ENCODE data around the gene STAM2.
"Not testable (repeated sequence)": the region's sequence is repeated elsewhere in the genome, so short reads cannot be mapped to it uniquely, and the experiment has no call there.

STAM2 gene

DNA sequence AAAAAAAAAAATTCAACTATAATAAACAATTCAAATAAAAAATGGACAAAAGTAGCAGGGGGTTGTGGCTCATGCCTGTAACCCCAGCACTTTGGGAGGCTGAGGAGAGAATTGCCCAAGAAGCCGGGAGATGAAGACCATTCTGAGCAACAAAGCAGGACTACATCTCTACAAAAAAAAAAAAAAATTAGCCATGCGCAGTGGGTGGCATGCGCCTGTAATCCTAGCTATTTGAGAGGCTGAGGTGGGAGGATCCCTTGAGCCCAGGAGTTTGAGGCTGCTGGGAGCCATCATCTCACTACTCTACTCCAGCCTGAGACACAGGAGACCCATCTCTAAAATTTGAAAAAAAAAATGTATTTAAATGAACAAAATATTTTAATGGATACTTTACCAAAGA, 72.3 kb downstream of the STAM2 start:
- no peak for FAIRE-seq

DNA sequence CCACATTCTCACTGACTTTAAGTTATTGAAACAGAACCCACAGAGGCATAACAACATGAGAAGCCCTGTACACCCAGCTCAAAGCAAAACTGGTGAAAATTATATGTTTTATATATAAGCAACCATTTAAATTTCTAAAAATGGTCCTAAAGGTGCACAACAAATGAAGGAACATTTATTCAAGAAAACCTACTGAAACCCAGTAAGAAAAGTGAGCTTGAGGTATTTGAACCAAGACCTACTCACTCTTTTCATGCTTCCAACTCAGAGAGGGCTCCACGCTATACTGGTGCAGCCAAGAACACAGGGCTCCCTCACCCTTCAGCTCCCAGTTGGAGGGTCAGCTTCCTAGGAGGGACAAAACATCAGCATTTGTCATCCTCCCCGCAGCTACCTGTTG, 74.6 kb downstream of the STAM2 start:
- FAIRE-seq = no peak

DNA sequence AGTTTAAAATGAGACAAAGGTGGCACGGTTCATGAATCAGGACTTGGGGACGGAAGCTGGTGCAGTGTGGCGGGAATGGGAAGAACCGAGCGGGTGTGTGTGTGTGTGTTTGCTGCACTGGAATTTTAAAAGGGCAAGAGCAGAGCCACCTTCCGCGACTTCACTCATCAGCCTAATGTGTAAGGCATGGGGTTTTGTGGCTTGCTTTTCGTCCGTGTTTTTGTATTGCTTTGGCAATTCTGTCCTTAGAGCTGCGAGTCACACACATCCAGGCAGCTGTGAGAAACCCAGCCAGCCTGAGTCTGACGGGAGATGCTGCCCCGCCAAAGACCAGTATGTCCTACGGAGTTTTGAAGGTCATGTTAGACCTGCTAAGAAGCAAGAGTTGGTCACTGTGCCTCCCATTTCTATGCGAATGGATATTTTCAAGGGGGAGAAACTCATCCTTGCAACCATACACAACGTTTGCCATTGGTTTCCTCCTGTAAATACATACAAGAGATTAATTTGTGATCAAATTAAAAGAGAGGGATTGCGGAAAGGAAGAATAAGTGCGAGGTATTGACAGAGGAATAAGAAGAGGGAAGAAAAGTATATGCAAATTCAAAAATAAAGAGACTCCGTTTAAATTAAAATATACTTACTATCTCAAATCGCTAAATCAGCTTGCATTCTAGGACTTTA, 76.1 kb downstream of the STAM2 start:
- FAIRE-seq = no peak

DNA sequence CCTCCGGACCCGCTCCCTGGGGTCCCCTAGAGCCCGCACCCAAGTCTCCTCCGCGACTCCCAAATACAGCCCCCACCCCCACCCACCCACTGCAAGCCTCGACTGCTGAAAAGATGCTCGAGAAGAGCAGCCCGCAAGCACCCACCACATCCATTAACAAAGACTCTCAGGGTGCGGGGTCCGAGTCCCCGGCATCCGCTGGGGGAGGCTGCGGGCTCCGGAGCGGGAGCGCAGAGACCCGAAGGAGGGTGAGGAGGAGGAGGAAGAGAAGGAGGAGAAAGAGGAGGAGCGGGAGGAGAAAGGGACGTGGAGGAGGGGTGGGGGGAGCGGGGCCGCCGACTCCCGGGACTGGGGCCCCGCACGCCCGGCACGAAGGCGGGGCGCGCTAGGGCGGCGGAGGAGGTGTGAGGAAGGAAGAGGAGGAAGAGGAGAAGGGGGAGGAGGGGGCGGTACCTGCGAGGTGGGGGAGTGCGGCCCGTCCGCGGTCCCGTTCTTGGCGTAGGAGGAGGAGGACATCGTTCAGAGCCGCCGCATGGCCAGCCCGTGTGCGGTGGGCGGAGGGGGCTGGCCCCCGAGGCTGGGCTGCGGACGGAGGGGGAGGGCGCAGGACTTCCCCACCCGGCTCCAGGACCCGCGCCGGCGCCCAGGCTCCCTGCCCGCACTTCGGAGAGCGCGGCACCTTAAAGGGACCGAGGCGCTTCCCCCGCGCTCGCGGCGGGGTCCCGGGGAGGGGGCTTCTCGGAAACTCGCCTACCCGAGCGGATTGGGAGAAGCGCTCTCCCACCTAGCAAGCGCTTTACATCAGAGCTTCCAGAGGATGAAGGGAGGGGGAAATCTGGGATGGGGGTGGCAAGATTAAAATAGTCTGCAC, 76.8 kb downstream of the STAM2 start, which contains the start of gene CACNB4:
TSS of gene CACNB4 (minus strand) at position 549 of the 871 bp plus-strand sequence.
- FAIRE-seq = no peak

DNA sequence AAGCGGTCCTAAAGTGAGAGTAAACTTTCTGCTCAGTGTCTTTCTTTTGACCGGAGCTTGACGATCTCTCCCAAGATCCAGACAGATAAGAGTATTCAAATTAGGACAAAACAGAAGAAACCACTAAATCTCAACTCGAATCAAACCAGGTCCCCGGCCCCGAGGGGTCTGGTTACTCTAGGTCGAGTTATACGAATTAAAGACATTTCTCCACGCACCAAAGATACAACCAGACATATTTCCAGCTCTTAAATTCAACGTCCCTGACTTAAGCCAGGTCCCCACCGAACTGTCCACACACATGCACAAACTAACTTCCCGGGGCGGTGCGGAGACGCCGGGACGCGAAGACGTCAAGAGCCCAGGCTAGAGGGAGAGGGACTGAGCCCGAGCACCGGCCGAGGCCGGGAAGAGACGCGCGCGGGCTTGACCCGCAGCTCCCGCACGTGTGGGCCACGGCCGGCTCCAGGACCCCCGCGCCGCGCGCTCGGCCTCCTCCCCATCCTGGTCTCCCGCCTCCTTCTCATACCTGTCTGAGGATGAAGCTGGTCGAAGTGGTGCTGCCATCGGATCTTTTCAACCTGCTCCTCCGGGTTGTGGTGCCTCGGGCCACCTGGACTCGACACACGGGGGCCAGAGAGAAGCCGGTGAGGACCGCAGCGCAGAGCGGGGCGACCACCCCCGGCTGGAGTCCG, 77.6 kb downstream of the STAM2 start:
- FAIRE-seq = no peak

DNA sequence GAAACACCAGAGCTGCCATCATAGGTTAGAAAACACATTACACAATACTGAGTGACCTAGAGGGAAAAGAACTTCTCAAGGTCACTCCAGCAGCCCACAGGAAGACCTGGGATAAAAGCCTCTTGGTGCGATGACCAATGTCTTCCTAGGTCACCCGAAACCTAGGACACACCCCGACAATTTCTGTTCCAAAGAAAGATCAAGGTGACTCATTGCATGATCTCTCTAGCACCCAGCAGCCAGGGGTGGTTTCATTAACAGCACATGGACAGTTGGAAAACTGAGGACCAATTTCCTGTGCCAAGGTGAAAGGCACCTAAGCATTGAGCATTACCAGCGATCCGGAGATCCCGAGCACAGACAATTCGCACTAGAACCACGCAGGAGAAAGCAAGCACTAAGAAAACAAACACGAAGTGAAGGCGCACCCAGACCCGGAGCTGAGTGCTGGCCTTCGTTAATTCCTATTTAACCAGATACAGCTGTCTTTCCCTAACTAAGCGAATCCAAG, 78.2 kb downstream of the STAM2 start:
- no peak for FAIRE-seq

DNA sequence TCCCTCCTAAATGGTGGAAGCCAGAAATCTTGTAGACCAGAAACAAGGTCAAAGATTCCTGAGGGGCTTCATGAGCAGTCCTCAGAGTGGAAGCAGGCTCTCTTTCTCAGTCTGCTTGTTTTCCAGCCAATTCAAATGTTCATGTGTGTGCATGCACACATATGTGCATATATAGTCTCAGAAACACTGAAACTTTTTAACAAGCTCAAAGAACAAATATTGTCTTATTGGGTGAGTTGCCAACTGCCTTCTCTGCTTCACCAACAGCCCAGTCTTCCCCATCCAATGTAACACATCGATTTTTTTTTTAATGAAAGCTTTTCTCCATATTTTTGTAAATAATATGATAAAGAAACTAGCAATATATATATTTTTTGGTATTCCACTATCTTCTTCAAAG, 80.4 kb downstream of the STAM2 start:
- no peak for FAIRE-seq

DNA sequence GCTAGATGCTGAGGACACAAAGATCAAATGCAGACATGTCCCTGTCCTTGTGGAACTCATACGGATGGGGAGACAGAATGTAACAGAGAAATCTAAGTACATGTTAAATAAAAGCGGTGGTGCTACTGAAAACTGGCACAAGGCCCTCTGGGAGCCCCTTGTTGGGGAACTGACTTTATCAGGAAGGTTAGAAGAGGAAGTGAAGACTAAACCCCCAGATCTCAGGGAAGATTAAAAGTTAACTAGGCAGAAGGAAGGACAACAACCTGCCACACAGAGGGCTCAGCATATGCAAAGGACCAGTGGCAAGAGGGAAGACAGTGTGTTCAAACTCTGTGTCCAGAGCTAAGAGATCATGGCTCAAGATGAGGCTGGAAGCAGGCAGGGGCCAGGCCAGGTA, 81.5 kb downstream of the STAM2 start:
- FAIRE-seq = no peak

DNA sequence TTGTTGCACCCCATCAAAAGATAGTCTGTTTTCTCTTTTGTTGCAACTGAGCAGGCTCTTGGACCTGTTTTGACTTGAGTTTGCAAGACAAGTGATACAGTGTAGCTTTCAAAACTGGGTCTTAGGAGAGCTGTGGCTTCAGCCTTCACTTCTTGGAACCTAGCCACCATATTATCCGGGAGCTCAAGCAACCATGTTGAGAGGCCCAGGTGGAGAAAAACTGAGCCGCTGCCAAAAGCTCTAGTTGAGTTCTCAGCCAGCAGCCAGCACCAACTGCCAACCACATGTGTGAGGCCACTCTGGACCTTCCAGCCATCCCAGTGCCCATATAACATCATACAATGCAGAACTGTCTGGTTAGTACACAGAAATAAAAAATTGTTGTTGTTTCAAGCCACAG, 82.1 kb downstream of the STAM2 start:
- FAIRE-seq = no peak

DNA sequence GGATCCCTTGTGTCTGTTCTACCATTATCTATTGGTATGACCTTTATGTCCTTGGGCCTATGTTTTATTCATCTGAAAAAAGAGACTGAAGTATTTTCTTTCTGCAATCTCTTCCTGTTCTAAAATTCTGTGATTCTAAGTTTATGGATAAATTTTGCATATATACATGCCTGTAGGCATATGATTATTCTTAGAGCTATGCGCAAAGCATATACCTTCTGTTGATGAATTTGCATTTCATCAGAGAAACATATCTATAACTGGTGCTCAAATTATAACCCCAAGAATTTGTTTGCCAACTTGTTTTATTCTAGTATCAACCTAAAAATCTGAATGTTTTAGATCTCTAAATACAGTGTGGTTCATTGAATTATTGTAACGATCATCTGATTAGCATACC, 83.5 kb downstream of the STAM2 start:
- FAIRE-seq = no peak

DNA sequence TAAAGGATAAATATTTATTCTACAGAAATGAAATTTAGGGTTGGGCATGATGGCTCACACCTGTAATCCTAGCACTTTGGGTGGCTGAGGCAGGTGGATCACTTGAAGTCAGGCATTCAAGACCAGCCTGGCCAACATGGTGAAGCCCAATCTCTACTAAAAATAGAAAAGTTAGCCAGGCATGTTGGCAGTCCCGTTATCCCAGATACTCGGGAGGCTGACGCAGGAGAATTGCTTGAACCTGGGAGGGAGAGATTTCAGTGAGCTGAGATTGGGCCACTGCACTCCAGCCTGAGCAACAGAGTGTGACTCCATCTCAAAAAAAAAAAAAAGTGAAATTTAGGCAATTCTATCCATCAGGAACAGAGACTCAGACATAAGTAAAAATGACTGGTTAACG, 84.8 kb downstream of the STAM2 start:
- not testable (repeated sequence) for FAIRE-seq

DNA sequence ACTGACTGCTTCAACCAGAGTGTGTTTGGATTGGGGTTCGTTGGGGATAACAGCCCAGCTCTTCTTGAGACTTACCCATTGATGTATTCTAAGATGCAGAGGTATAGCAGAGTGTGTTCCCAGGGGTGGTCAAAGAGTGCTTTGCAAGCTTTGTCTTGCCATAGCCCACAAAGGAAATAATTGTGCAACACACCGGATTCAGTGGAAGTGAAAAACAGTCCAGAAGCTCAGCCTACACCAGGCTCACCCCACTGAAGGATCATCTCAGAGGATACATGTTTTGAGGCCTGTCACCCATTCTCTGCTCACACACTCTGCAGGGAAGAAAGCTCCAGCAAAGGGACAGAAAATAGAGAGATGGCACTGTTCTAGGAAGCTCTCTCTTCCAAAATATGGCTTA, 86.3 kb downstream of the STAM2 start:
- FAIRE-seq = no peak

DNA sequence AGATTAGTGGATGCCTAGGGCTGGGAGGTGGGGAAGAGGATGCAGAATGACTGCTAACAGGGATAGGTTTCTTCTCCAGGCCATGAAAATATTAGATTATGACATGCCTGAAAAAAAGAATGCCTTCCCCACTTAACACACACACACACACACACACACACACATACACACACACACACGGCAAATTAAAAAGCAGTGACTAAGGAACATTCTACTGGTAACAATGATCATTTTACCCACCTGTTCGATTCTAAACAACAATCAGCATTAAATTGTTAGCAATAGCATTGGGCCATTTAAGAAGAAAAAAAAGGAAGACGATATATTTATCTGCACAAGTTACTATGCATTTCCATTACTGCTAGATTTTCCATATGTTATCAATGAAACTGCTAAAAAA, 87.6 kb downstream of the STAM2 start:
- no peak for FAIRE-seq

DNA sequence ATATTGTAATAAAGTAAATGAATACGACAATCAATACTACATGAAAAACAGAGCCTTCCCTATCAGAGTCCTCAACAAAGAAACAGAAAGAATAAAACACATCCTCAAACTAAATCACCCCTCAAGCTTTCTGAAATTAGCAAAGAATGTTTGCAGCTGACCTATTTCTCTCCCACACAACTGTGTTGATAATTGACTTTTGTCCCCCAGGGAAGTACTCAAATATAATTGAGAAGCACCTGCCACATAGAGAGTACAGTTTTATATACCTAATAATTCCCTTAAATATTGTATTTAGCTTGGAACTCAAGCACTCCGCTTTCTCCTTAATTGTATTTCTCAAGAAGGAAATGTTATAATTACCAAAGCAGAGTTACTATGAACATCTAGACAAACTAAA, 89.3 kb downstream of the STAM2 start:
- FAIRE-seq = no peak

DNA sequence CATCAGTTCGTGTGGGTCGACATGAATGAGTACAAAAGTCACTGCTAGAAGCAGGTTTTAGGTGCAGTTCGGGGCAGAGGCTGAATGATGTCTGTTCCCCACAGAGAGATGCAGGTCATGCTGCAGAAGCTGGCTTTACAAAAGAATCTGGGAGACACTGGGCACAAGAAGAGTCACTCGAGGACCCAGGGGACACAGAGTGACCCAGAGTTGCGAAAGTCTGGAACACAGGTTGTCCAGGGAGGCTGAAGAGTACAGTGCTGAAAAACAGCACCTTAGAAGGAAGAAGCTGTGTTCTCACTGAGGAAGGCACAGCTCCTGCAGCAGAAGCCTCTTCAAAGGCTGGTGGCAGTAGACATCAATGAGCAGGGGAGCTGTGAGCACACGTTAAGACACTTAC, 91.5 kb downstream of the STAM2 start:
- FAIRE-seq = no peak

DNA sequence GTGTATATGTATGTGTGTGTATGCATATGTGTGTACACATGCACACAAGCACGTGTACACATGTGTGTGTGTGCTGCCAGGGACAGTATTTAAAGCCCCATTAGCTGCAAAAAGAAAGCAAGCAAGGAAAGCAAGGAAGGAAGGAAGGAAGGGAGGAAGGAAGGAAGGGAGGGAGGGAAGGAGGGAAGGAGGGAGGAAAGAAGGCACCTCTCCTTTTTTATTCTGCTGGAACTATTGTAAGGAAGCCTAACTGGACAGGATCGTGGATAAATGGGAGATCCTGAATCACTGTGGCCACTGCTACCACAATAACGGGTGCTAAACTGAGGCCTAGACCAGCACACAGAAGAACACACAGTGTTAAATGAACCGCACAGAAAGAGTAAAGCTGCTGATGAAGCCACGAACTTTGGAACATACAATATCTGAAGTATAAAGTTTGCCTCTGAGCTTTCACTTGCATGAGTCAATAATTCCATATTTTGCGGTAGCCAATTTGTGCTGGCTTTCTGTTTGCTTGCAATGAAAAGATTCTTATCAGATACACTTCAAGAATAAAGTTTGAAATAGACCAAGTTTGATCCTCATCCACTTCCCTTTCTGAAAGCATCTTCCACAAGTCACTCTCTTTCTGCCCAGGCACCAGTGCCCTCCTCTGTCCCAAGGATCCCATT, 92.2 kb downstream of the STAM2 start:
- FAIRE-seq = no peak

DNA sequence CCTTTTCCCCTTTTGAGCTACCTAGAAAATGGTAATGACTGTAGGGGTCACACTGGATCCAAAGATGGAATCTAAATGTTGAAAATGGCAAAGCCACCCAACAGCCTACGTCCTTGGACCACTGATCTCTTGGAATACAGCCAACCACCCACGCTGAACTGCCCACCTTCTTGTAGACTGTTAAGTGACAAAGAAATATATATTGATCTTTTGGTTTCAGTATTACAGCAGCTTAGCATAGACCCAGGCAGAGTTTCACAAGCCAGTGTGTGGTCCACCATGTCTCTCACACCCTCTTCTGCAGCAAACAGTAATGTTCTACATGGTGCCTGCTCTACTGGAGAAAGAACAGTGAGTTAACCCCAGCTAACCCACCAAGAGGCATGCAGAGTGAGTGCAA, 96.9 kb downstream of the STAM2 start:
- no peak for FAIRE-seq

DNA sequence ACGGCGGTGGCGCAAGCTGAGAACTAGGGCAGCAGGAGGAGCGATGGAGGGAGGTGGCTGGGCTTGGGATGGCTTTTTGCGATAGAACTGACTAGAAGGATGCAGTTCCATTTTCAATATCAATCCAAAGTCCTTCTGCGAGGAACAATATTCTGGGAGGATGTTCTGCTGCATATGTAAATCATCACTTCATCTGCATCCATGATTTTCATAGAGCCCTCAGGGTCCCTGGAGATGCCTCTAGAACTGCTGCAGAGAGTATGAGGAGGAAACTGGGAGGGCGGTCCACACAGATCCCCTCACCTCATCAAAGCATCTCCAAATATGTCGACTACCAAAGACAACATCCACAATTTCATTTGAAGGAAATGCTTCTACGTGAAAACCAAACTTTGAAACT, 97.5 kb downstream of the STAM2 start:
- no peak for FAIRE-seq

DNA sequence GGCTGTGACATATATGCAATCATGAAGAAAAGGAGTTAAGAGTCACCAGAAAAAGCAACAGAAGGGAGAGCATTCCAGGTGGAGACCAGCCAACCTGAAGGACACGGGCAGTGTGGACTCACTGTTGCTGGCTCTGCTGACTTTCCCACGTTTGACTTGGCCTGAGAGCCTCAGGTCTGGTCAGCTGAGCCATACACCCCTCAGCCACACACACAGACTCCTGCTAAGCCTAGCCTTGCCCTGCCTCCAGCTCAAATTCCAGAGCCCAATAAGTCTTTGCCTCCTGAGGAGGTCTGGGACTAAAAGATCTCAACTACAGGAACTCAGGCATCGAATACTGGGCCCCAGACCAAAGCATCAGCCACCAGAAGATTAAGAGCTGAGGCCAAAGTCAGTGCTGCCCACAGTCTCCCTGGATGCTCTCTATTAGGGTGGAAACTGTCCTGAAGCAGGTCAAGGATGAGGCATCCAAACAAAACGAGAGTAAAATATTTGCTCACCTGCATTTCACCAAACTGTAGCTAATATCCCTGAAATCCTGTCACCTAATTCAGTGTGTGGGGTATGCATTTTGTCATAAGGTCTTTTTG, 100.0 kb downstream of the STAM2 start:
- FAIRE-seq = no peak

DNA sequence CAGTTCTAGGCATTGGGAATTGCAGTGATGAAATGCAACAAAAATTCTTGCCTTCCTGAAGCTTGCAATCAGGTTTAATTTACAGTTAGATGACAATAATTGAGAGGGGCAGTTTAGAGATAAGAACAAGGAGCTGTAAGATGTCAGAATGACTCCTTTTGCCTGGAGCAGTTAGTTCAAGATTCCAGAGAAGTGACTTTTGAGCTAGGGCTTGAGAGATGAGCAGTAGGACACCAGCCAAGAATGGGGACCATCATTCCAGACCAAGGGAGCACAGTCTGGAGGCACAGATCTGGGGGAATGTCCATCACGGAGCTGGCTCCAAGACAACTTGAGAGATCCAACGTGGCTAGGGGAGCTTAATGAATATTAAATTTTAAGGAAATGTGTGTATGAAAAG, 103.6 kb downstream of the STAM2 start:
- FAIRE-seq = no peak

DNA sequence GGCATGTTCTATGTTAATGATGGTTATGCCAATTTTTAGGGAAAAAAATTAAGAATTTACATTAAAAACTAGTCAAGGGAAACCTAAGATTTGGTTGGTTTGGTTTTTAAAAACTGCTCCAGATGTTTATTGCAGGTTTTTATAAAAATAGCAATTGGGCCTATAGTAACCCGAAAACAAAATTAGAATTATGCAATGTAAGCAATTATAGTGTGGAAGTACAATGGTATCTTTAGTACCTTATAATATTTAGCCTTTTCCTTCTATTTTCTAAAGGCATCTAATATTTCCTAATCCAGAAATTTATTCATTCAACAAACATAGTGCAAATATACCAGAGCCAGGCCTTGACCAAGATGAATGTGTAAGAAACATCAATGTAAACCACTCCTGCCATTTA, 104.0 kb downstream of the STAM2 start:
- no peak for FAIRE-seq

DNA sequence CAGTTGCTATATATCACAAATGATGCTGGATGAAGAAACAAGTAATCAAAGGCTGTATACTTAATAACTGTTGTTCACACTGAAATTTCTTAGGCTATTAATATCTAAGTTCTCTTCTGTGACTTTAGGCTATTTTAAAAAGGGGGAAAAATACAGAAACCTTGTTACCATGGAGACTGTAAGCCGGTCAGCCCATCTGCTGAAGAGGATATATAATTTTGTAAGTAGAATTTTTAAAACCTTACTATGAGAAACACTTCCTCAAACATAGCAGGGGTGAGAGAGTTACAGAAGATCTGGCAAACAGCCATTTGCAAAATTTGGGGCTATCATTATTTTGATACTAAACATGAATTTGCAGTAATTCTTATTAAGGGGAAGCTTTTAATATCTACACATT, 104.5 kb downstream of the STAM2 start:
- no peak for FAIRE-seq

DNA sequence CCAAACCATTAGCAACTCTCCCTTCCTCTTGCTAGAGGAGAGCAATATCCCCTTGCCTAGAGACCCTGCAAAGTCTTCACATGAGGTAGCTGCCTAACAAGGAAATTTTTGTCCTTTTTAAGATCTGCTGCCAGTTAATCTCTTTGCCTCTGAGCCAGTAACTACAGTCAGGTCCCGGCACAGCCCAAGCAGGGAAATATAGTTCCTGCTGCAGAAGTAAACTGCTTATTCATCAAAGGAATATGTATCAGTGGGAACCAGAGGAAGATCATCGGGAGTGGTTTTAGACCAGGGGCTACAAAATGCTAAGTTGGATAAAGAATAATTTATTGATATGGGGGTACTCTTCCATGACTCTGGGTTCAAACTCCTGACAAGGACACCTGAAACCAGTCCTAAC, 107.3 kb downstream of the STAM2 start:
- no peak for FAIRE-seq

All from colon (tissue), 2 donors.